Fibroblast of gingiva (primary cell): ENCODE data around the gene BMP10.
A peak's percentile ranks its signal among the peaks of the same experiment; 100 is the strongest.

ENCODE experiments used
- DNase-seq: peaks from one replicate; pipeline ENCODE4 v3.0.0-alpha.2; 2011; ENCODE audit warnings: low read depth

BMP10 gene

GRCh38 chr2:68853035-68853434 lies 18.2 kb downstream of the BMP10 start:
- no peak for DNase-seq

GRCh38 chr2:68850524-68850923 lies 20.7 kb downstream of the BMP10 start:
- DNase-seq, result no peak

GRCh38 chr2:68849579-68850030 lies 21.6 kb downstream of the BMP10 start:
- no peak for DNase-seq

GRCh38 chr2:68847751-68848150 lies 23.4 kb downstream of the BMP10 start:
- DNase-seq, result no peak

GRCh38 chr2:68846091-68846490 lies 25.1 kb downstream of the BMP10 start:
- DNase-seq, result no peak

GRCh38 chr2:68845043-68845442 lies 26.2 kb downstream of the BMP10 start:
- DNase-seq, result no peak

GRCh38 chr2:68839260-68839833 lies 31.9 kb downstream of the BMP10 start:
- no peak for DNase-seq

GRCh38 chr2:68838641-68839040 lies 32.6 kb downstream of the BMP10 start:
- DNase-seq, result no peak

- DNase-seq, result peak; percentile 21
These were observed 33.3 kb downstream of the BMP10 start for GRCh38 chr2:68837861-68838341.

- DNase-seq, result peak; percentile 10
These were observed 33.9 kb downstream of the BMP10 start for GRCh38 chr2:68837164-68837860.

- DNase-seq, result no peak
These were observed 35.6 kb downstream of the BMP10 start for GRCh38 chr2:68835621-68836020.

GRCh38 chr2:68834737-68835376 lies 36.3 kb downstream of the BMP10 start:
- no peak for DNase-seq

GRCh38 chr2:68833162-68833561 lies 38.0 kb downstream of the BMP10 start:
- no peak for DNase-seq

- DNase-seq, result no peak
These were observed 38.8 kb downstream of the BMP10 start for GRCh38 chr2:68832233-68832869.

GRCh38 chr2:68831686-68832232 lies 39.4 kb downstream of the BMP10 start:
- peak; percentile 27 for DNase-seq

- no peak for DNase-seq
These were observed 41.4 kb downstream of the BMP10 start for GRCh38 chr2:68829749-68830148.

- peak; percentile 98 for DNase-seq
These were observed 42.1 kb downstream of the BMP10 start for GRCh38 chr2:68828887-68829708.

GRCh38 chr2:68827666-68828065 lies 43.5 kb downstream of the BMP10 start:
- no peak for DNase-seq

- DNase-seq, result no peak
These were observed 45.3 kb downstream of the BMP10 start for GRCh38 chr2:68825866-68826265.

GRCh38 chr2:68824831-68825230 lies 46.4 kb downstream of the BMP10 start:
- DNase-seq, result peak; percentile 48

- no peak for DNase-seq
These were observed 48.9 kb downstream of the BMP10 start for GRCh38 chr2:68822207-68822872.
